HG03025 (cell line): ENCODE data around the gene HSD17B14.
"Not testable (repeated sequence)": the region's sequence is repeated elsewhere in the genome, so short reads cannot be mapped to it uniquely, and the experiment has no call there.

Experiments used
- ATAC-seq: cut with Tn5 transposase; IDR thresholded peaks from one replicate; pipeline ENCODE4 v1.9.1; 2021; ENCODE audit warnings: mild to moderate bottlenecking, moderate library complexity; ENCODE audit not compliant: unreplicated experiment, low FRiP score

HSD17B14 gene

DNA sequence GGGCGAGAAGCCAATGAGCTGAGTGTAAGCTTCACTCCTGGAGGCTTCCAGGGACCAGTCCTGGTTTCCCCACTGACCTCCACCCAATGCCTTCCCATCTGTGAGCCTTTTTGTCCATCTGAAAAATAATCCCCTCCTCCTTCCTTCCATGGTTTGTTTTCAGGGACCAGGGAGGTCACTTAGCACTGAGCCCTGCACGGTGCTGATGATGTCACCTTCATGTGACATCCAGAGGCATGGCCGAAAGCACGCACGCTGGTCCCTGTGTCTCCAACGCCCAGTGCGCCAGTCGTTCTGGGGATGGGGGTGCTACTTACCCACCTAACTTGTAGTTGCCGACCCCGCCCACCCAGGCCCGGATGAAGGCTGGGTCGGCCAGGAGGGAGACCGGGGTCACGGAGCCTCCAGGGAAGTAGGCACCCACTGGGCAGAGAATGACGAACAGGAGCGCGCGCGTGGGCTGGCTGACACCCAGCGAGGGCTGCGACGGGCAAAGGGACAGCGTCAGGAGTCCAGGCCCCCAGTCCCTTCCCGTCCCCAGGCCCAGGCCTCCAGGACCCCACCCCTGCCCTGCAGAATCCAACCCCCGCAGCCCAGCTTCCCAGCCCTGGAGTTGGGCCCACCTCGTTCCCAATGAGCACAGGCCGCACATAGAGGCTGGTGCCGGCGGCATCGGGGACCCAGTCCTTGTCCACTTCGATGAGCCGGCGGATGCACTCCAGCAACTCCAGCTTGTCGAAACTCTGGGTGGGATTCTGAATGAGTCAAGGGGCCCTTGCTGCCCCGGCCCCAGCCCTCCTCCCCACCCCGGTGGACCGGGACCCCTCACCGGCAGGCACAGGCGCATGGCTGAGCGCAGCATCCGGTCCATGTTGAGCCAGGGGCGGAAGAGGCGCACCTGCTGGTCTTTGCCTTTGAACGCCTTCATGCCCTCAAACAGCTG lies 36.7 kb downstream of the HSD17B14 start:
- ATAC-seq, result no peak

DNA sequence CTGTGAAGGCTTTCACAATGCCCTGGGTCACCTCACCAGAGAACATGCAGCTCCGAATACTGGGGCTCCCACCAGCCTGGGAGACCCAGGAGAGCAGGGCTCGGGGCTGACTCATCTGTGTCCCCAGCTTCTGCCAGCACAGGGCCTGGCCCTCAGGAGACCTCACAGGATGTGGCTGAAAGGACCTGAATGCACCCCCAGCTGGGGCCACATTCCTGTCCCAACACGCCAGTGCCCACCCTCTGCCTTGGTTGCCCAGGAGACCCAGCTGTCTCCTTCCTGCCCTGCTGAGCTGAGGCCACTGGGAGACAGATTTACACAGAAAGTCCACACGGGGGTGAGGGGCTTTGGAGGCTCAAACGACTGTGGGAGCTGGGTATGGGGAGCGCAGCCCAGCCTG lies 37.4 kb downstream of the HSD17B14 start:
- no peak for ATAC-seq

DNA sequence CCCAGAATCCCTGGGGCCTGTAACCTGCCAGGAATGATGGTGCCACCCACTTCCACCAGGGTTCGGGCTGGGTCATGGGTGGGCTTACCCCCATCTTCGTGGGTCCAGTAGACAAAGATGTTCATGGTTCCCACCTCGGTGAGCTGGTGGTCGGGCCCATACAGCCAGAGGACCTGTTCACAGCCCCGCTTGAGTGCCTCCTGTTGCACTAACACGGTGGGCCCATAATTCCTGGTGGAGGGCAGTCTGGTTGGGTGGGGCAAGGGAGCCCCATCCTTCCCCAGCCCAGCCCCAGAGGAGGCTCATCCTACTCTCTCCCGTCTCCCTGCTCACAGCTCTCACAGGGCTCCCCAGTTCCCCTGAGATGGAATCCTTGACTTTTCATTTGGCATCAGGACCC lies 39.2 kb downstream of the HSD17B14 start:
- no peak for ATAC-seq

DNA sequence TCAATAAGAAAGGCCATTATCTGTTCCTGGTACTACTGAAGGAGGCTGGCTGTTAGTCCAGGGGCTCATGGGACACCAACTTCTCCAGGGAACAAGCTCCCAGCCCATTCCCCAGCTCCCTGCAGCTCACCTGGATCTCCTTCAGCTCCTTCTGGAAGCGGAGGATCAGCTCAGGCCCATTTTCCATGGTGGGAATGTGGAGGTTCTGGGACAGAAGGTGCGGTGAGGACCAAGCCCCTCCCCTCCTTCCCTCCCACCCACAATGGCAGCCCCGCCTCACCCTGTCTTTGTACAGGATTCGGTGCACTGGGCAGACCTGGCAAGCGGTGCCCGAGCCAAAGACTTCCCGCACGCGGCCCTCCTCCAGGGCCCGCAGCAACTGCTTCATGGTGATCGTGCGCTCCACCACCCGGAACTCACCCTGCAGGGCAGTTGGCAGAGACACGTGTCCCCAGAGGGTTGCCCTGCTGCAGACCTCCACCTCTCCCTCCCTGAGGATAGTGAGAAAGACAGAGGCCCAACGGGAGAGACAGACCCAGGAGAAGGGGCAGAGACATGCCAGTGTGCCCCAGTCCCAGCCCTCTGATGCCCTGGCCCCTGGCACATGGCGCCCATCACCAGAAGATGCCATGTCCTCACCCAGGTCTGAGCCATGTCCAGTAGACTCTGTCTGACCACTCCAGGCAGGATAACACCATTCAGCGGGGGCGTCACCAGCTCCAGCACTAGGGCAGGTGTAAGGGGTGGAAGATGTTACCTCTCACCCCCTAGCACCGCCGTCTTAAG lies 39.8 kb downstream of the HSD17B14 start:
- no peak for ATAC-seq

DNA sequence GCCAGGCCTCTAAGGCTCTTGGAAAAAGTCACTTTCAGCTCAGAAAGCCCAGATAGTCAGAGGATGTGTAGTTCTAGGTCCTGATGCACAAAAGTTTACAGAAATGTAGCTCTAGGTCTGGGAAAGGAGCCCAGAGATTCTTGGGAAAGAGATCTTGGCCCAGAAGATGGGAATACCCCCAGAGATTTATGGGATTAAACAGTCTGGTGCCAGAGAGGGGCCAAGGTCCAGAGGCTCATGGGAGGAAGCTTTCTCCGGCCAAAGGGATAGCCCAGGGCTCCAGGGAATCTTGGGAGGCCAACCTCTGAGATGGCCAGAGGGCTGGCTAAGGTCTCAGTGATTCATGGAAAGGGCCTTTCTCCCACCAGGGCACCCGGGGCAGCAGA lies 40.6 kb downstream of the HSD17B14 start:
- ATAC-seq, result no peak

DNA sequence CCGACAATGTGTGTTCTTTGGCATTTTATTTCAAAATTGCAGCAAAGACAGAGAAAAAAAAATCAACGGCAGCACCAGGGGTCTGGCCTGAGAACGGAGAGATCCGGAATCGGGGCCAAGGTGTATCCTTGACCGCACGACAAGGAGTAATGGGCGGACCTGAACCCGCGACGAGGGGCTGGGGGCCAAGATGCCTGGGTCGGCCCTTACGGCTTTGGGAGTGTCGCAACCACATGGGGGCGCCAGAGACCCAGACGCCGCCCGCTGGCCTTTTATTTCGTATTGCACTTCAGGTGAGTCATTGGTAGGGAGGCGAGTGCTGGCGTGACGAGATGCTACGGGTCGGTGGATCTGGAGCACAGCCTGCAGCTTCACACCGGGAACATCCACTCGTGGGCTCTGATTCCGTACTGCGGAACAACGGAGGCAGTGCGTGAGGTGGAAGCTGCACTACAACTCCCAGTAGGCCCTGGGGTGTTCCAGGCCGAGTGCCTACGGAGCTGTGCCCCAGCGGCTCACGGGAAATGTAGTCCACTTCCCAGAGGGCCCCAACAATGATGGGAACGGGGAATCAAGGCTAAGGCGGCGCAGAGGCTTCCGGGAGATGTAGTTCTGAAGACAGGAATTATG lies 41.1 kb downstream of the HSD17B14 start:
- peak; percentile 79 for ATAC-seq

DNA sequence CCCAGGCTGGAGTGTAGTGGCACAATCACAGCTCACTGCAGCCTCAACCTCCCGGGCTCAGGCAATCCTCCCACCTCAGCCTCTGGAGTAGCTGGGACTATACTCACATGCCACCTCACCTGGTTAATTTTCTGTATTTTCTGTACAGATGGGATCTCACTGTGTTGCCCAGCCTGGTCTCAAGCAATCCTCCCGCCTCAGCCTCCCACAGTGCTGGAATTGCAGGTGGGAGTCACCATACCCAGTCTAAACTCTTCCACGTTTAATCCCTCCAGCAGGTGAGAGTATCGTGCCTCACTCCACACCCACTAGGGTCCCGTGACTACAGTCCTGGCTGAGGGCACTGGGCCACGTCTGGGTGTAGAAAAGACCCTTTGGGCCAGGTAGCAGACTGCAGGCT lies 42.0 kb downstream of the HSD17B14 start:
- ATAC-seq, result no peak

DNA sequence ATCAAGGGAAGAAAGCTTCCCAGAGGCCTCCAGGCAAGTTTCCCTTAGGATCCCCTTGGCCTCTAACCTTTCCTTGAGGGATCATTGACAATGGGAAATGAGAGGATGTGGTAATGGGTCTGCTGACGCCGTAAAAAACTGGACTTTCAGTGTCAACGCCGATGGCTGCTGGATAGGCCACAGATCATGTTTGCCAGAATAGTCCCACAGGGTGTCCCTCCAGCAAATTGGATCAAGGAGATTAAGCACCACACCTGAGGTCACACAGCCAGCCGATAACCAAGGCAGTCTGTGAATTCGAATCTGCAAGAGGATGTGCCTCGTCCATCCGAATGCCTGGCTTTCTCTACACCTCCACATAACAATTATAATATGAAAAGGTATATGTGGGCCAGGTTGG lies 43.0 kb downstream of the HSD17B14 start:
- ATAC-seq, result no peak

DNA sequence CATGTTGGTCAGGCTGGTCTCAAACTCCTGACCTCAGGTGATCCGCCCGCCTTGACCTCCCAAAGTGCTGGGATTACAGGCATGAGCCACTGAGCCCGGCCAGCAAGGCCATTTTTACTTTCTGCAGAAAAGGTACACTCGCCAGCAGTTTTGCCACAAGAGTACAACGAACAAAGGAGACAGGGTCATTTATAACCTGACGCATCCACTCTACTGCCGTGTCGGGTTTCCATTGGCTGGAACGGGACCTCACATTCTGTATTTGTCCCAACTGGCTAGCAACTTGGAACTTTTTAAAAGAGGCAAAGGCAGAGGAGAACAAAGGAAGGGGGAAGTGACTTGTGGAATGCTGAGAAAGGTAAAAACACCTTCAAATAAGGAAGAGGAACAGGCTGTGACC lies 49.0 kb downstream of the HSD17B14 start:
- not testable (repeated sequence) for ATAC-seq

DNA sequence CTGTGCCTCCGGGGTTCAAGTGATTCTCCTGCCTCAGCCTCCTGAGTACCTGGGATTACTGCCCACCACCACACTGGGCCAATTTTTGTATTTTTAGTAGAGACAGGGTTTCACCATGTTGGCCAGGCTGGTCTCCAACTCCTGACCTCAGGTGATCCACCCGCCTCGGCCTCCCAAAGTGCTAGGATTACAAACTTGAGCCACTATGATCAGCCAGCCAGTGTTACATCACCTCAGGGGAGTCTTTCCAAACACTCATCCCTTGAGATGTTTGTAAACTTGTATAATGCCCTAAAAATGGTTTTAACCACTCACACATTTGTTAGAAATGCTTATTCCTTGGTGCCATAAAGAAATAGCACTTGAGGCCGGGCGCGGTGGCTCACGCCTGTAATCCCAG lies 49.9 kb downstream of the HSD17B14 start:
- not testable (repeated sequence) for ATAC-seq

DNA sequence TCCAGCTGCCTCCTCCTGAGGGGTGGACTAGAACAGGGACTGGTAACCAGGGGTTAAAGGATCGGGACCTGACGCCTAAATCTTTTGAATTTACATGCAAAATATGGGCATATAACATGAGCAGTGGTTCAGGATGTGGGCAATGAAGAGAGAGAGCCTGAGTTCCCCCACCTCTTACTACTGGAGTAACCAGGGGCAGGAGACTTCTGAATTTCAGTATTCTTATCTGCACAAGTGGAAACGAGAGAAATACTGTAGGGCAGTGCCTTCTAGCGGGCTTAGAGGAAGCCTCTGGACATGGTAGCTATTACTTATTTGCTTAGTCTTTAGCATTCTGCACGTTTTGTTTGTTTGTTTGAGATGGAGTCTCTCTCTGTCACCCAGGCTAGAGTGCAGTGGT lies 51.8 kb downstream of the HSD17B14 start:
- no peak for ATAC-seq

DNA sequence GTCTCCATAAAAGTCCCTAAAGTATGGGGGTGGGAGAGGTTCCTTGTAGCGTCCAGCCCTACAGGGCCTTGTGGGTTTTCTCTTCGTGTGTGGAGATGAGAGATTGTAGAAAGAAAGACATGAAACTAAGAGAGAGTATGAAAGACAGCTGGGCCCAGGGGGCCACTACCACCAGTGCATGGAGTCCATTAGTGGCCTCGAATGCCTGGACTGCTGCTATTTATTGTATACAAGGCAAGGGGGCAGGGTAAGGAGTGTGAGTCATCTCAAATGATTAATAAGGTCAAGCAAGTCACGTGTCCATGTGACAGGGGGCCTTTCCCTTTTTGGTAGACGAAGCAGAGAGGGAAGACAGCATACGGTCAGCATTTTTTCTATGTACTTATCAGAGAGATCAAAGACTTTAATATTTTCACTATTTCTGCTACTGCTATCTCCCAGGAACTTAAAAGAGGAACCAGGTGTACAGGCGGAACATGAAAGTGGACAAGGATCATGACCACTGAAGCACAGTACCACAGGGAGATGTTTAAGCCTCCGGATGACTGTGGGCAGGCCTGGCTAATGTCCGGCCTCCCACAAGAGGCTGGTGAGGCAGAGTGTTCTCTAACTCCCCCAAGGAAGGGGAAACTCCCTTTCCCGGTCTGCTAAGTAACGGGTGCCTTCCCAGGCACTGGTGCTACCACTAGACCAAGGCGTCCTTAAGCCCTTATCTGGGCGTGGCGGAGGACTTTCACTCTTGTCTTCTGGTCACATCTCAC lies 55.5 kb downstream of the HSD17B14 start:
- ATAC-seq, result no peak

DNA sequence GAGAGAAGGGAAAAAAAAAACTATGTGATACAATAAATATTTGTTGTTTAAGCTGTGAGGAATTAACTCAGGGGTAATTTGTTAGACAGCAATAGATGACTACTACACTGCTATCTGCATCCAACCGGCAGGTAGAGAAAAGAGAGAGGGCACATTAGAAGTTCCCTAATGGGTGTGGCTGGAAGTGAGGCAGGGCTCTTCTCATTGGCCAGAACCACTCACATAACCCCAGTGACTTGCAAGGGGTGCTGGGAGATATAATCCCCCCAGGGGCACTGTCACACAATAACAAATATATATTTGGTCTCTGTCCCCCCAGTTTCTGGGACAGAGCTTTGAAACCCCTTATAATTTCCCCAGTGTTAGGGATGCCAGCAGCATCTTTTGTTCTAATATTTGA lies 56.7 kb downstream of the HSD17B14 start:
- ATAC-seq, result no peak

DNA sequence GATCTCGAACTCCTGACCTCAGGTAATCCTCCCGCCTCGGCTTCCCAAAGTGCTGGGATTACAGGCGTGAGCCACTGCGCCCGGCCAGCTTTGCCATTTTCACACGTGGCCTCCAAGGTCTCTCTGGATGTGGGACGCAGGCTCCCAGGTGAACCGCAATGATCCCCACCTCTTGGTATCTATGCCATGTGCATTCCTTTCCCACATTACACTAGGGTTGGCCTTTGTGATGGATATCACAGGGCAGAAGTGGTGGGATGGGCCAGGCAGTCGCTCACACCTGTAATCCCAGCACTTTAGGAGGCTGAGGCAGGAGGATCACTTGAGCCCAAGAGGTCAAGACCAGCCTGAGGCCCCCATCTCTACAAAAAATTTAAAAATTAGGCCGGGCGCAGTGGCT lies 58.6 kb downstream of the HSD17B14 start:
- ATAC-seq, result no peak

DNA sequence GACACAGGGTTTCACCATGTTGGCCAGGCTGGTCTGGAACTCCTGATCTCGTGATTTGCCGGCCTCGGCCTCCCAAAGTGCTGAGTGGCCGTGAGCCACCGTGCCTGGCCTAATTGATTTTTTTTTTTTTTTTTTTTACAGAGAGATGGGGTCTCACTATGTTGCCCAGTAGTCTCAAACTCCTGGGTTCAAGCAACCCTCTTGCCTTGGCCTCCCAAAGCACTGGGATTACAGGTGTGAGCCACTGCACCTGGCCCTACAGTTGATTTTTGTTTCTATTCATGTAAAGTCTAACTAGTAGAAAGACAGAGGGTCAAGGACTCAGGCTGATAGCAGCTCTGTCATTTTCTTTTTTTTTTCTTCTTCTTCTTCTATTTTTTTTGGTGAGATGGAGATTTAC lies 59.2 kb downstream of the HSD17B14 start:
- ATAC-seq, result no peak

DNA sequence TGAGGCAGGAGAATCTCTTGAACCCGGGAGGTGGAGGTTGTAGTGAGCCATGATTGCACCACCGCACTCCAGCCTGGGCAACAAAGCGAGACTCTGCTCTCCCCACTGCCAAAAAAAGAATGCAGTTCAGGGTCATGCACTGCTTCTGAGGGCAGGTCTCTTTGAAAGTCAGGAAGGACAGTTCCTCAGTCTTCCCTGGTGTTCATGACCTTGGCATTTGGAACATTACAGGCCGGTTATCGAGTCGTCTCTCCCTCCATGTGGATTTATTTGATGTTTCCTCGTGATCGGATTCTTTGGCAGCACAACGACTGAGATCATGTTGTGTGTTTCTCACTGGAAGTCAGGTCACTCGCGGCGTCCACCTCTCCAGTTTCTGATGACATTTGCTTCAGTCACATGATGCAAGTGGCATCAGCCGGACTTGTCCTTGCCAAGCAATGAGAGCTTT lies 63.8 kb downstream of the HSD17B14 start:
- no peak for ATAC-seq

DNA sequence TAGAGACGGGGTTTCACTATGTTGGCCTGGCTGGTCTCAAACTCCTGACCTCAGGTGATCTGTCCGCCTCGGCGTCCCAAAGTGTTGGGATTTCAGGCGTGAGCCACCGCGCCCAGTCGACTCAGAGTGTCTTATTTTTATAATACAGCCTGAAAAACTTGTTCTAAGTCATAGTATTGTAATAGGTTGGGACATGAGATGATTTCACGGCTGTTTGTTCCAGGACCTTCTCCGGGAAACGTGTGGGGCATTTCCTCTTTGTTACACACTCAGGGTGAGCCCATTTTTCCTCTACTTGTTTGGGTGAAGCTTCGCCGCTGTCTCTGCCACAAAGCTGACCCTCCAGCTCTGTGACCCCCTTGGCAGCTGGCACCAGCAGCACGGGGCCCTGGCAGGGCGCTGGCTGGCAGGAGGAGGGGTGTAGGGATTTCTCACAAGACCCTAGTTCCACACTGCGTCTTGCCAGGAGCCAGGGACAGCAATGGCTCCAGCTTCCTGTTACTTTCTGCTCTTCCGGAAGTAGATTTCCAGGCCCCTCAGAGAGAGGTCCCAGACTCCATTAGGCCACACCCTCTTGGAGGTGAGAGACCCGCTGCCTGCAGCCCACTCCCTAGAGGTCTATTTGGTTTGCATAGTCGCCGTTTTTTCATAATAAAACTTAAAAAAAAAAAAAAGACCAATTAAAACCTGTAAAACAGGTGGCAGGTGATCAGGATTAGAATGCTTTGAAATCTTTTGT lies 65.4 kb downstream of the HSD17B14 start:
- no peak for ATAC-seq

DNA sequence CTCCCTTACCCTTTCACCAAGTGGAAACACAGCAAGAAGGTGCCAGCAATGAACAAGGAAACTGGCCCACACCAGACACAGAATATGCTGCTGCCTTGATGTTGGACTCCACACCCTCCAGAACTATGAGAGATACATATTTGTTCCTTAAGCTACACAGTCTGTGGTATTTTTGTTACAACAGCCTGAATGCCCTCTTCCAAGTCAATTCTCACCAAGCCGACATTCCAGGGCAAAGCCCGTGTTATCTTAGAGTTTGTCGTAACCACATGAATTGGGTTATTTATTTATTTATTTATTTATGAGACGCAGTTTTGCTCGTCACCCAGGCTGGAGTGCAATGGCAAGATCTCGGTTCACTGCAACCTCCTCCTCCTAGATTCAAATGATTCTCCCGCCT lies 66.0 kb downstream of the HSD17B14 start:
- ATAC-seq, result no peak

DNA sequence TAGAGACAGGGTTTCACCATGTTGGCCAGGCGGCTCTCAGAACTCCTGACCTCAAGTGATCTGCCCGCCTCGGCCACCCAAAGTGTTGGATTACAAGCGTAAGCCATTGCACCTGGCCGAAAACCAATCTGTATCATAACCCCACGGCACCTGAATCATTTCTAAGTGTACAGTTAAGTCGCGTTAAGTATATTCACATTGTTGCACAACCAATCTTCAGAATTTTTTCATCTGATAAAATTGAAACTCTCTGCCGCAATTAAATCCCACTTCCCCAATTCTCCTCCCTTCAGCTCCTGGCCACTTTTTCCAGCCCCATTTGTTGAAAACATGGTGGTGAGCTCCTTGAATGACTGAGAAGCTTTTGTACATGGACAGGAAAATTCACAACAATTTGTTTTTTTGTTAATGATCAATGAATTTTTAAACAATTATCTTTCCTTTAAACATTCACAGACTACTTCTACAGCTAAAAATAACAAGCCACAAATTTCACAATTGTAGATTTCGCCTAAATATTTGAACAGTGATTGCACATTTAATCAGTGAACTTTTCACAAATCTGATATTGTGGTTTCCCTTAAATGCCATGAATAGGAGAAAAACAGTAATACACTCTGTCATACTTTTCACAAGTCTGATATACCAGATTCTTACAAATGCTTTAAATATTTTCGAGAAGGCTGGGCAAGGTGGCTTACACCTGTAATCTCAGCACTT lies 67.1 kb downstream of the HSD17B14 start:
- ATAC-seq, result no peak
